Stromal cell of bone marrow (primary cell): ENCODE data around the gene CST6.

Source experiments
- DNase-seq: peaks from one replicate; pipeline ENCODE4 v3.0.0-alpha.2; 2012; ENCODE audit warnings: low read depth

Gene CST6

DNA sequence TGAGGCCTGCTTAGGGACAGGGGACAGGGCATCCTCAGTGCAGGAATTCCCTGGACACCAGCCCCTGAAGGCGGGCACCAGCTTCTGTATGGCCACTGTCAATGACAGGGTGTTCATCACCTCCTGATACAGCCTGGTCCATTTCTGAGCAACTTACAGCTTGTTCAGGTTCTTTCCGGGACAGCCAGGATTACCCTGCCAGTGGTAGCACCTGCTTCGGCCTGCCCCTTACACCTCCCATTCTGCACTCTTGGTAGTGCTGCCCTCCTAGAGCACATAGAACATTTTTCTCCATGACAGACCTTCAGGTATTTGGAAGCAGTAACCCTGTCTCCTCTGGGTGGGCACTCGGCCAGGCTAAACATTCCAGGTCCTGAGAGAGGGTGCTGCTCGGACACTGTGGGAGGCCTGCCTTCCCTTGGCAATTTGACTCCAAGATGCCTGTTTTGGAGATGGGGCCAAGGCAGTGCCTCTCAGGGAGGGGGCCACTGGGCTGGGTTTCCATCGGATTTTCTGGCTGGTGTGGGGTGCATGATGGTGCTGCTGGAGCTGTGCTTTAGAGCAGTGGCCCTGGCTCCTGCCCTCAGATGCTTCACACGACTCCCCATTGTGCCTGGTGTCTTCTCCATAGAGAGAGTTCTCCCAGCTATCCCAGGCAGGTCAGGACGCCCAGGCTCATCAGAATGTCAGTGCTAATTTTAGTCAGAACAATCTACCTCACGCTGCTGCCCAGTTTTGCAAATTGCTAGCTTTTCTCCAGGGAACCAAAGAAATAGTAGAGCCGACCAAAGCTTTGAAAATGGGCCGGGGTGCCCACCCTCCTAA is 35.9 kb downstream of the CST6 start:
- no peak for DNase-seq

GRCh38 chr11:66048547-66049323 is 36.9 kb downstream of the CST6 start, which contains the start of gene GAL3ST3:
TSS of gene GAL3ST3 (minus strand) at chr11:66049161. CDS start at chr11:66045415, 3,746 bp downstream.
- DNase-seq: no peak

- DNase-seq: no peak
Observed at GRCh38 chr11:66050581-66051231, 38.9 kb downstream of the CST6 start.

DNA sequence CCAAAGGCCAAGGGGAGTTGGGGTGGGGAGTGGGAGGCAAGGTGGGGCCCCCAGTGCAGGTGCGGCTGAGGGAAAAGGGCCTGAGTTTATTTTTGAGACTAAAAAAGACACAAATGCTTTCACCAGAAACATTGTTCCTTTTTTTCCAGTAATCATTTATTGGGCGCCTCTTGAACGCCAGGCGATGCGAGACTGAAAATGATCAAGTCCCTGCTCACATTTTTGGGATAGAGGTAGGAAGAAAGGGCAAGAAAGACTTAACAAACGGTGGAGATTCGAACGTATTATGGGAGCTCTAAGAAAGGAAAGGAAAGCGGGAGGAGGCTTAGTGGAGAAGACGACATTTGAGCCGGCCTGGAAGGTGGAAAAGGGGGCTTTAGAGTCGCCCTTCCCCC is 39.6 kb downstream of the CST6 start:
- no peak for DNase-seq

DNA sequence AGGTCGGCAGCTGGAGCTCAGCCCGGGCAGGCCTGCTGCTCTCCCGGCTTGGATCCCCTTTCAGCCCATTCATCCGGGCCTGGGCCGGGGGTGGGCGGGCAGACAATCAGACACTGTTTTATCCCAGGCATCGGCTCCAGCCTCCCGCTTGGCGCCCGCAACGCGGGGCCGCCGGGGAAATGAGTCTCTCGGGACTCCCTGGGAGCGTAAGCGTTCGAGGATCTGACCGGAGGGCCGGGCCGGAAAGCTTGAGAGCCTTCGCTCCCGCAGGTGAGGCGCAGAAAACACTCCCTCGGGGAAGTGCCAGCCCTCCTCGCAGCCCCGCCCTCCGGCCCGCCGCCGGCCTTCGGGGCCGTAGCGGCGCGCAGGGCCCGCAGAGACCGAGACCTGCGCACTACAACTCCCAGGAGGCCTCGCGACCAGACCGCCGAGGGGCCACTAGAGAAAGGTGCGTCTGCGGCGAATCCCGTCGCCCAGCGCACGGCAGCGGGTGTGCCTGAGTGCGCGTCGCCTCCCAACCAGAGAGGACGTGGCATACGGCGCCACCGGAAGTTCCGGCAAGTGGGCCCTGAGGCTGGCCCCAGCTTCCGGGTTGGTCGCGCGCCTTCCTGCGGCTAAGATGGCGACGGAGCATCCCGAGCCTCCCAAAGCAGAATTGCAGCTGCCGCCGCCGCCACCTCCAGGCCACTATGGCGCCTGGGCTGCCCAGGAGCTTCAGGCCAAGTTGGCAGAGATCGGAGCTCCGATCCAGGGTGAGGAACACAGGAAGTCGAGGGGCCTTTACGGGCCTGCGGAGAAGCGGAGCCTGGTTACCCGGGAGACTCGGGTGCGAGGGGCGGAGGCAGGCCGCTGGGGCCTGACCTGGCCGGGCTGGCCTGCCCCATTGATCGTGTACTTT is 40.2 kb downstream of the CST6 start, which contains the start of gene SF3B2:
SF3B2 (plus strand) TSS at position 599 of the 898 bp plus-strand sequence; CDS start at position 620, 21 bp downstream.
- peak; percentile 92 for DNase-seq

DNA sequence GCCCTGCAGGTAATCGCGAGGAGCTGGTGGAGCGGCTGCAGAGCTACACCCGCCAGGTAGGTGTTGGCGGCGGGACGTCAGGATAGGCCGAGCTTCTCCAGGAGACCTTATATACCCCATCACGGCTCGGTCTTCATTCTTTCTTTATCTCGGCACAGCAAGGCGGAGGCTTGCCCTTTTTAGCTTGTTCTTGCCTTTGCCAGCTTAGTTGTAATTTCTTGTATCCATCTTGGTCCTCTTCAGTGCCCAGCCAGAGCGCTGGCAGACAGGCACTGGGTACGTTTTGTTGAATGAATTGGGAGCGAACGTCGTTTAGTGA is 40.8 kb downstream of the CST6 start:
- no peak for DNase-seq

DNA sequence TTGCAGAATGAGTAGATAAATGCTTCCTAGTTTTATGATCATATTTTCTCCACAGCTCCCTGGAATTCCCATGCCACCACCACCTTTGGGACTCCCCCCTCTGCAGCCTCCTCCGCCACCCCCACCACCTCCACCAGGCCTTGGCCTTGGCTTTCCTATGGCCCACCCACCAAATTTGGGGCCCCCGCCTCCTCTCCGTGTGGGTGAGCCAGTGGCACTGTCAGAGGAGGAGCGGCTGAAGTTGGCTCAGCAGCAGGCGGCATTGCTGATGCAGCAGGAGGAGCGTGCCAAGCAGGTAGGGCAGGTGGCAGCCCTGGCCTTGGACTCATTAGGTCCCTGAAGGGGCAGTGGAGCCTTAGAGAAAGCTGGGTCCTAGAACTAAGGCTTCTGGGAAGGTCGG is 43.2 kb downstream of the CST6 start:
- DNase-seq: no peak

DNA sequence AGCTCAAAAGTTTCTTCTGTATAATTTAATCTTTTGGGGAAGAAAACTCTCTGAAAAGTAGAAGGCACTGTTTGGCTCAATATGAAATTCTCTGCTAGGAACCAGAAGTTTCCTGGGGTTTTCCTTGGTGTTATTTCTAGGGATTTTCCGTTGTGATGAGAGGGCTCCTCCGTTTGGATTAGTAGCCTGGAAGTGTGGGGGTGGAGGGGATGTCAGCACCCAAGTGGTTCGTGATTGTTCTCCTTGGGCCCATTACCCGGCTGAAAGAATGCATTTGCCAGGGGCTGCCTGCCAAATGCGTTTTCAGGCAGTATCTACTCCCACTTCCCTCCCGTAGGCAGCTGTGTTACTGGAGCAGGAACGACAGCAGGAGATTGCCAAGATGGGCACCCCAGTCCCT is 44.7 kb downstream of the CST6 start:
- no peak for DNase-seq

DNA sequence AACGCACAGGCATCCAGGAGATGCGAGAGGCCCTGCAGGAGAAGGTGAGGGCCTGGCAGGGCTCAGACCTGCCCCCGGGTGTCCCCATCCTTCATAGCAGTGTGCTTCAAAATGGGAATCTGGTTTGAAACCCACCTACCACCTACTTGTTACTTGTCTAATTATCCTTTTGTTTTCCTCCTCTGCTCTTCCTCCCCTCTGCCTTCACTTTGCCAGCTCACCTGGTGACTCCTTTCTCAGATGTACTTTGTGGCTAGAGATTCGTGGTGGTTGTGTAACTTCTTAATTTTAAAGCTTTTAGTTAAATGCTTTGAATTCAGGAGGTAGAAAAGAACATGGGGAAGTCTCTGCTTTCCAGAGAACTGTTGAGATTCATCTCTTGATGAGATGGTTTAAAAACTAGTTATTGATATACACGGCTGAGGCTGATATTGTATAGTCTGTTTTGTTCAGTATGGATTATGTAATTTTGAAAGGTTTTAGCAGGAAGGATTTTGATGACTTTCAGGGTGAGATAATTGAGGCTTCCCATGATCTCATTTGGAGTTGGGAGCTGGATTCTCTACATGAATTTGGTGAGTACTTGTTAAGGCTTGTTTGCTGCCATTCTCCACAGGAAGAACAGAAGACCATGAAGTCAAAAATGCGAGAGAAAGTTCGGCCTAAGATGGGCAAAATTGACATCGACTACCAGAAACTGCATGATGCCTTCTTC is 48.3 kb downstream of the CST6 start:
- DNase-seq: no peak

GRCh38 chr11:66061268-66061667 is 49.5 kb downstream of the CST6 start:
- no peak for DNase-seq

DNA sequence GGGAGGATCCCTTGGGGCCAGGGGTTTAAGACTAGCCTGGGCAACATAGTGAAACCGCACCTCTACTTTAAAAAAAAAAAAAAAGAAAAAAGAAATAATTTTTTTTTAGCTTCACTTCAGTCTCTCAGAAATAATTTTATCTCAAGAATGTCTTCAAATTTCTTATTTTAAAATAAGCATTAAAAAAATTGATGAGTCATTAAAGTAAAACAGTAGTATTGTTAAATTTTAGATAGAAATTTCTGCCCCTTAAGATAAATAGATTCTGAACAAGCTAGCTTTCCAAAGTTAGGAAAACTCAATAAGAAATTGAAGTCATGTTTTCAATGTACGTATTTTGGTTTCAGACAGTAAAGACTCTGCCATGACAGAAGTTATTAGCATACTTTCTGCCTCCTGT is 50.6 kb downstream of the CST6 start:
- no peak for DNase-seq
